K562 (cell line): ENCODE data around the gene GCDH. TPM values are rescaled to one million over a fixed set of nuclear protein-coding genes. Genes with fewer than 3 reads are reported as not detected.

ENCODE experiments used
- ADNP ChIP-seq: fragments of 200-800 bp; sonication (Bioruptor generic); IDR thresholded peaks from 2 replicates; pipeline ENCODE4 v1.6.1; 2016; ENCODE audit warnings: missing genetic modification characterization, missing compliant biosample characterization
- ARID1B ChIP-seq: fragments of 450-650 bp; IDR thresholded peaks from 2 replicates; pipeline ENCODE4 v1.6.1; 2016; ENCODE audit warnings: antibody characterized with exemption, mild to moderate bottlenecking, inconsistent platforms
- BCL6 ChIP-seq: fragments of 250-450 bp; sonication (Bioruptor Pico); IDR thresholded peaks from 2 replicates; pipeline ENCODE4 v1.4.0; 2020
- ELF4 ChIP-seq: fragments of 450-650 bp; formaldehyde crosslinking; IDR thresholded peaks from 2 replicates; pipeline ENCODE4 v1.4.0; 2022; ENCODE audit warnings: missing genetic modification characterization
- ERF ChIP-seq: fragments of 450-650 bp; formaldehyde crosslinking; IDR thresholded peaks from 2 replicates; pipeline ENCODE4 v1.4.0; 2020; ENCODE audit warnings: mild to moderate bottlenecking, mixed read lengths
- GATA2 ChIP-seq: sonication (generic); formaldehyde crosslinking; IDR thresholded peaks from 2 replicates; pipeline ENCODE4 v1.4.0; 2020; ENCODE audit warnings: mild to moderate bottlenecking, missing genetic modification reagents
- HLTF ChIP-seq: fragments of 450-650 bp; IDR thresholded peaks from 2 replicates; pipeline ENCODE4 v1.6.1; 2016
- HMGN3 ChIP-seq: IDR thresholded peaks from 2 replicates; pipeline ENCODE4 v1.6.1; 2011; ENCODE audit warnings: borderline replicate concordance, low read depth, mild to moderate bottlenecking, mixed read lengths, low read length; ENCODE audit not compliant: insufficient read length; ENCODE audit errors: extremely low read depth
- JUNB ChIP-seq: fragments of 450-650 bp; formaldehyde crosslinking; conservative IDR thresholded peaks from 2 replicates; pipeline ENCODE4 v1.4.0; 2020; ENCODE audit warnings: mild to moderate bottlenecking
- KDM2B ChIP-seq: fragments of 250-450 bp; sonication (Bioruptor Pico); IDR thresholded peaks from 2 replicates; pipeline ENCODE4 v1.8.0; 2021; ENCODE audit warnings: mild to moderate bottlenecking, moderate library complexity
- KDM5B ChIP-seq: fragments of 200-600 bp; sonication (generic); IDR thresholded peaks from 2 replicates; pipeline ENCODE4 v1.6.1; 2012; ENCODE audit warnings: low read depth, mild to moderate bottlenecking, moderate library complexity, low read length, control low read depth, inconsistent platforms; ENCODE audit not compliant: insufficient replicate concordance
- KLF1 ChIP-seq: fragments of 450-650 bp; IDR thresholded peaks from 2 replicates; pipeline ENCODE4 v1.6.1; 2016; ENCODE audit warnings: missing genetic modification characterization, missing compliant biosample characterization
- MCM2 ChIP-seq: fragments of 450-650 bp; IDR thresholded peaks from 2 replicates; pipeline ENCODE4 v1.6.1; 2017; ENCODE audit warnings: low read depth, mild to moderate bottlenecking
- NR2F6 ChIP-seq: fragments of 450-650 bp; formaldehyde crosslinking; IDR thresholded peaks from 2 replicates; pipeline ENCODE4 v1.4.0; 2020; ENCODE audit warnings: mild to moderate bottlenecking
- RBM25 ChIP-seq: fragments of 200-400 bp; formaldehyde crosslinking; IDR thresholded peaks from 2 replicates; pipeline ENCODE4 v1.6.1; 2018; ENCODE audit warnings: low read length, low read depth, moderate library complexity; ENCODE audit not compliant: severe bottlenecking
- SP1 ChIP-seq: sonication (generic); formaldehyde crosslinking; IDR thresholded peaks from 2 replicates; pipeline ENCODE4 v1.8.1; 2022; ENCODE audit warnings: mild to moderate bottlenecking, missing genetic modification reagents
- ZBTB17 ChIP-seq: fragments of 450-650 bp; formaldehyde crosslinking; IDR thresholded peaks from 2 replicates; pipeline ENCODE4 v1.4.0; 2020; ENCODE audit warnings: mild to moderate bottlenecking
- ZNF146 ChIP-seq: IDR thresholded peaks from one replicate; pipeline ENCODE4 v1.6.1; 2018; ENCODE audit warnings: missing compliant biosample characterization; ENCODE audit not compliant: unreplicated experiment
- ZNF431 ChIP-seq: sonication (generic); formaldehyde crosslinking; IDR thresholded peaks from 2 replicates; pipeline ENCODE4 v1.8.0; 2022; ENCODE audit warnings: mild to moderate bottlenecking, missing genetic modification reagents
- polyA plus RNA-seq, 8 experiments: library from polyadenylated mRNA; depleted of rRNA in 4 of 8; stranded (reverse) in 5 of 8; unstranded in 3 of 8; fragments of >200 nt; fragmentation: Nextera tagmentation in 2 of 8; fragmentation: Illumina TruSeq in 1 of 8; extraction: Ambion mirVana in 2 of 8; extraction: Trizol in 1 of 8; gene quantifications; 2 replicates each; pipeline versions ENCODE4 v1.2.1 to v1.2.3, GENCODE V29; 2011 to 2014; ENCODE audit warnings: inconsistent platforms in 1 of 8, missing spikeins in 1 of 8
- total RNA-seq, 7 experiments: library from RNA; depleted of rRNA in 6 of 7; stranded (reverse); fragments of >200 nt in 6 of 7; fragmentation: Illumina TruSeq in 2 of 7; extraction: Trizol in 2 of 7; gene quantifications; 2 replicates each; pipeline versions ENCODE4 v1.2.1 to v1.2.3, GENCODE V29; 2011 to 2021; ENCODE audit warnings: low replicate concordance in 1 of 7
- TF ChIP-seq, protein P1 (sequence below): fragments of 450-650 bp; formaldehyde crosslinking; IDR thresholded peaks from 2 replicates; pipeline ENCODE4 v1.4.0; 2022; ENCODE audit warnings: missing genetic modification characterization
- TF ChIP-seq, protein P2 (sequence below): fragments of 250-450 bp; sonication (Bioruptor Pico); IDR thresholded peaks from 2 replicates; pipeline ENCODE4 v1.8.0; 2021; ENCODE audit warnings: borderline replicate concordance, mild to moderate bottlenecking, moderate library complexity; ENCODE audit not compliant: poor library complexity, severe bottlenecking
- TF ChIP-seq, protein P3 (sequence below): sonication (generic); formaldehyde crosslinking; IDR thresholded peaks from 2 replicates; pipeline ENCODE4 v1.8.1; 2022; ENCODE audit warnings: missing genetic modification reagents
- TF ChIP-seq, protein P4 (sequence below): fragments of 450-650 bp; formaldehyde crosslinking; IDR thresholded peaks from 2 replicates; pipeline ENCODE4 v1.4.0; 2020; ENCODE audit warnings: mild to moderate bottlenecking, moderate library complexity
- TF ChIP-seq, protein P5 (sequence below): fragments of 250-450 bp; sonication (Bioruptor Pico); IDR thresholded peaks from 2 replicates; pipeline ENCODE4 v1.6.1; 2021; ENCODE audit warnings: mild to moderate bottlenecking

GCDH gene
- total and polyA plus RNA-seq, 9 of the 15 experiments (the other 6 are each of a cell fraction or from before 2014, with no cell fraction given) = 2.9 to 50.8 (median 19.1) TPM

DNA sequence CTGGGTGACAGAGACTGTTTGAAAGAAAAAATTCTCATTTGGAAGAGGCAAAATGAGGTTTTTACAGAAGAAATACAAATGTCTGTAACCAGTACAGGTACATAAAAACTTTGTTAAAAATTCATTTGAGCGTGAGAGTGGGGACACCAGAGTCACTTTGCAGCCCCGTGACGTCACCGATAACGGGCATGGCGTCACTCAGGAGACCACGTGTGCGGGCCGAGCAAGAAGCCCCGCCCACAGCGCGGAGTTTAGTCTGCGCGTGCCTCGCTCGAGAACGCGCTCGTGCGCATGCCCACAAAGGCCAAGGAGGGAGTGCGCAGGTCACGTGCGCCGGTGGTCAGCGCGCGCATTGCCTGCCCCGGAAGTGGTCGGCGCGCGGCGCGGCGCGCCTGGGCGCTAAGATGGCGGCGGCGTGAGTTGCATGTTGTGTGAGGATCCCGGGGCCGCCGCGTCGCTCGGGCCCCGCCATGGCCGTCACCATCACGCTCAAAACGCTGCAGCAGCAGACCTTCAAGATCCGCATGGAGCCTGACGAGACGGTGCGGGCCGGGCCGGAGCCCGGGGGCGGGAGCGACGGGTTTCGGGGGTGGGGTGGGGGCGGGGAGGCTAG lies 54.6 kb downstream of the GCDH start, which contains the start of gene RAD23A (continued):
- TF ChIP-seq, protein P1, sequence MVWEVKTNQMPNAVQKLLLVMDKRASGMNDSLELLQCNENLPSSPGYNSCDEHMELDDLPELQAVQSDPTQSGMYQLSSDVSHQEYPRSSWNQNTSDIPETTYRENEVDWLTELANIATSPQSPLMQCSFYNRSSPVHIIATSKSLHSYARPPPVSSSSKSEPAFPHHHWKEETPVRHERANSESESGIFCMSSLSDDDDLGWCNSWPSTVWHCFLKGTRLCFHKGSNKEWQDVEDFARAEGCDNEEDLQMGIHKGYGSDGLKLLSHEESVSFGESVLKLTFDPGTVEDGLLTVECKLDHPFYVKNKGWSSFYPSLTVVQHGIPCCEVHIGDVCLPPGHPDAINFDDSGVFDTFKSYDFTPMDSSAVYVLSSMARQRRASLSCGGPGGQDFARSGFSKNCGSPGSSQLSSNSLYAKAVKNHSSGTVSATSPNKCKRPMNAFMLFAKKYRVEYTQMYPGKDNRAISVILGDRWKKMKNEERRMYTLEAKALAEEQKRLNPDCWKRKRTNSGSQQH (CRISPR knock-in tag) = no peak
- TF ChIP-seq GATA2 (CRISPR knock-in tag) (no peak), ADNP (tag) (no peak), JUNB (peak; percentile 81), HMGN3 (peak; percentile 96), RBM25 (no peak), KDM5B (peak; percentile 80), KLF1 (tag) (no peak), ARID1B (0 out of 2 replicates have a peak, but pooled peaks have one; percentile 16), ERF (peak; percentile 97), ZNF431 (CRISPR knock-in tag) (0 out of 2 replicates have a peak, but pooled peaks have one; percentile 32), NR2F6 (CRISPR knock-in tag) (peak; percentile 81; the same call in 1 of the 2 replicates), ZNF146 (CRISPR knock-in tag) (no peak), HLTF (no peak), MCM2 (no peak), KDM2B (CRISPR knock-in tag) (0 out of 2 replicates have a peak, but pooled peaks have one; percentile 53), ELF4 (CRISPR knock-in tag) (peak; percentile 81; the same call in 1 of the 2 replicates), BCL6 (CRISPR knock-in tag) (peak; percentile 48; the same call in 1 of the 2 replicates), SP1 (CRISPR knock-in tag) (peak; percentile 96), ZBTB17 (CRISPR knock-in tag) (peak; percentile 84)
- TF ChIP-seq, protein P2, sequence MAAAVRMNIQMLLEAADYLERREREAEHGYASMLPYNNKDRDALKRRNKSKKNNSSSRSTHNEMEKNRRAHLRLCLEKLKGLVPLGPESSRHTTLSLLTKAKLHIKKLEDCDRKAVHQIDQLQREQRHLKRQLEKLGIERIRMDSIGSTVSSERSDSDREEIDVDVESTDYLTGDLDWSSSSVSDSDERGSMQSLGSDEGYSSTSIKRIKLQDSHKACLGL (CRISPR knock-in tag) = peak; percentile 66
- TF ChIP-seq, protein P3, sequence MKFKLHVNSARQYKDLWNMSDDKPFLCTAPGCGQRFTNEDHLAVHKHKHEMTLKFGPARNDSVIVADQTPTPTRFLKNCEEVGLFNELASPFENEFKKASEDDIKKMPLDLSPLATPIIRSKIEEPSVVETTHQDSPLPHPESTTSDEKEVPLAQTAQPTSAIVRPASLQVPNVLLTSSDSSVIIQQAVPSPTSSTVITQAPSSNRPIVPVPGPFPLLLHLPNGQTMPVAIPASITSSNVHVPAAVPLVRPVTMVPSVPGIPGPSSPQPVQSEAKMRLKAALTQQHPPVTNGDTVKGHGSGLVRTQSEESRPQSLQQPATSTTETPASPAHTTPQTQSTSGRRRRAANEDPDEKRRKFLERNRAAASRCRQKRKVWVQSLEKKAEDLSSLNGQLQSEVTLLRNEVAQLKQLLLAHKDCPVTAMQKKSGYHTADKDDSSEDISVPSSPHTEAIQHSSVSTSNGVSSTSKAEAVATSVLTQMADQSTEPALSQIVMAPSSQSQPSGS = peak; percentile 68; the same call in 1 of the 2 replicates
- TF ChIP-seq, protein P4, sequence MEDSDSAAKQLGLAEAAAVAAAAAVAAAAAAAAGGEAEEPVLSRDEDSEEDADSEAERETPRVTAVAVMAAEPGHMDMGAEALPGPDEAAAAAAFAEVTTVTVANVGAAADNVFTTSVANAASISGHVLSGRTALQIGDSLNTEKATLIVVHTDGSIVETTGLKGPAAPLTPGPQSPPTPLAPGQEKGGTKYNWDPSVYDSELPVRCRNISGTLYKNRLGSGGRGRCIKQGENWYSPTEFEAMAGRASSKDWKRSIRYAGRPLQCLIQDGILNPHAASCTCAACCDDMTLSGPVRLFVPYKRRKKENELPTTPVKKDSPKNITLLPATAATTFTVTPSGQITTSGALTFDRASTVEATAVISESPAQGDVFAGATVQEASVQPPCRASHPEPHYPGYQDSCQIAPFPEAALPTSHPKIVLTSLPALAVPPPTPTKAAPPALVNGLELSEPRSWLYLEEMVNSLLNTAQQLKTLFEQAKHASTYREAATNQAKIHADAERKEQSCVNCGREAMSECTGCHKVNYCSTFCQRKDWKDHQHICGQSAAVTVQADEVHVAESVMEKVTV (CRISPR knock-in tag) = no peak
- TF ChIP-seq, protein P5, sequence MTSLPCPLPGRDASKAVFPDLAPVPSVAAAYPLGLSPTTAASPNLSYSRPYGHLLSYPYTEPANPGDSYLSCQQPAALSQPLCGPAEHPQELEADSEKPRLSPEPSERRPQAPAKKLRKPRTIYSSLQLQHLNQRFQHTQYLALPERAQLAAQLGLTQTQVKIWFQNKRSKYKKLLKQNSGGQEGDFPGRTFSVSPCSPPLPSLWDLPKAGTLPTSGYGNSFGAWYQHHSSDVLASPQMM = no peak
